ENCODE measurements around the gene GRAP. TPM values are rescaled to one million over a fixed set of nuclear protein-coding genes. Genes with fewer than 3 reads are reported as not detected.

GRAP gene
- total RNA-seq, 4 donors from 2014 or later = 2.1 to 4.1 (median 3.5) TPM

- WGBS = 78% methylated on average over 7 of the region's 7 CpGs
- intact Hi-C loops (cut with DNase I) = no loop called here
- no peaks in the 10 kb centered on the region for H3K36me3 ChIP-seq
- no peaks in the 10 kb centered on the region for H3K27me3 ChIP-seq
- TF ChIP-seq CTCF (IDR thresholded peaks at IDR 0.05) (no peak), POLR2AphosphoS5 (IDR thresholded peaks at IDR 0.05) (no peak), POLR2A (IDR thresholded peaks at IDR 0.05; ENCODE audit: low read depth) (no peak), EP300 (IDR thresholded peaks at IDR 0.05) (no peak)
- H3K9me3 ChIP-seq = no peaks in the 10 kb centered on the region
- no peaks in the 10 kb centered on the region for H3K4me1 ChIP-seq
- H3K27ac ChIP-seq (replicated peaks in 1 of 4) = no peak overlapping the region
- DNase-seq (ENCODE audit: extremely low spot score) = no peak
- no peak overlapping the region for H3K4me3 ChIP-seq
Measured at GRCh38 chr17:19015428-19015827, 31.3 kb downstream of the GRAP start.

GRCh38 chr17:19014628-19015215 is 32.0 kb downstream of the GRAP start:
- H3K27me3 ChIP-seq = no peaks in the 10 kb centered on the region
- intact Hi-C loops (cut with DNase I) = no loop called here
- no peaks in the 10 kb centered on the region for H3K36me3 ChIP-seq
- no peak overlapping the region for H3K4me3 ChIP-seq
- WGBS = 81% methylated on average over 28 of the region's 29 CpGs
- no peaks in the 10 kb centered on the region for H3K4me1 ChIP-seq
- no peak for DNase-seq (ENCODE audit: extremely low spot score)
- no peaks in the 10 kb centered on the region for H3K9me3 ChIP-seq
- H3K27ac ChIP-seq (replicated peaks in 1 of 4) = no peak overlapping the region
- no peak for TF ChIP-seq POLR2A (IDR thresholded peaks at IDR 0.05; ENCODE audit: low read depth)
- TF ChIP-seq CTCF (IDR thresholded peaks at IDR 0.05) = no peak
- no peak for TF ChIP-seq POLR2AphosphoS5 (IDR thresholded peaks at IDR 0.05)
- no peak for TF ChIP-seq EP300 (IDR thresholded peaks at IDR 0.05)

GRCh38 chr17:19013806-19014627 is 32.7 kb downstream of the GRAP start:
- Histone ChIP-seq H3K27me3 (no peaks in the 10 kb centered on the region), H3K36me3 (no peaks in the 10 kb centered on the region), H3K9me3 (no peaks in the 10 kb centered on the region), H3K27ac (replicated peaks in 1 of 4) (no peak overlapping the region), H3K4me3 (no peak overlapping the region), H3K4me1 (no peaks in the 10 kb centered on the region)
- TF ChIP-seq EP300 (IDR thresholded peaks at IDR 0.05) (no peak), CTCF (IDR thresholded peaks at IDR 0.05) (no peak), POLR2A (IDR thresholded peaks at IDR 0.05; ENCODE audit: low read depth) (no peak), POLR2AphosphoS5 (IDR thresholded peaks at IDR 0.05) (no peak)
- no peak for DNase-seq (ENCODE audit: extremely low spot score)
- 87% methylated on average over 9 of the region's 11 CpGs for WGBS
- intact Hi-C loops (cut with DNase I) = no loop called here

GRCh38 chr17:19013226-19013625 is 33.5 kb downstream of the GRAP start:
- TF ChIP-seq POLR2AphosphoS5 (IDR thresholded peaks at IDR 0.05) = no peak
- no peak for TF ChIP-seq POLR2A (IDR thresholded peaks at IDR 0.05; ENCODE audit: low read depth)
- TF ChIP-seq EP300 (IDR thresholded peaks at IDR 0.05) = no peak
- no peak for TF ChIP-seq CTCF (IDR thresholded peaks at IDR 0.05)
- intact Hi-C loops (cut with DNase I) = no loop called here
- no peak for DNase-seq (ENCODE audit: extremely low spot score)
- Histone ChIP-seq H3K27ac (replicated peaks in 1 of 4) (no peak overlapping the region), H3K4me3 (no peak overlapping the region), H3K4me1 (no peaks in the 10 kb centered on the region), H3K36me3 (no peaks in the 10 kb centered on the region), H3K9me3 (no peaks in the 10 kb centered on the region), H3K27me3 (no peaks in the 10 kb centered on the region)
- no CpG with 5 or more reads among the region's 12 CpGs for WGBS

All from esophagus muscularis mucosa (tissue), 4 donors.